CD4-positive, alpha-beta T cell treated with Interferon alpha-2 for 1 hour (primary cell): Measurements from ENCODE around the gene ALOX15B.
A peak's percentile ranks its signal among the peaks of the same experiment; 100 is the strongest.
"Not testable (repeated sequence)": the region's sequence is repeated elsewhere in the genome, so short reads cannot be mapped to it uniquely, and the experiment has no call there.

Experiments used
- DNase-seq, 2 donors: peaks; one replicate each; pipeline ENCODE4 v3.0.0-alpha.2; 2020 to 2022

ALOX15B gene

DNA sequence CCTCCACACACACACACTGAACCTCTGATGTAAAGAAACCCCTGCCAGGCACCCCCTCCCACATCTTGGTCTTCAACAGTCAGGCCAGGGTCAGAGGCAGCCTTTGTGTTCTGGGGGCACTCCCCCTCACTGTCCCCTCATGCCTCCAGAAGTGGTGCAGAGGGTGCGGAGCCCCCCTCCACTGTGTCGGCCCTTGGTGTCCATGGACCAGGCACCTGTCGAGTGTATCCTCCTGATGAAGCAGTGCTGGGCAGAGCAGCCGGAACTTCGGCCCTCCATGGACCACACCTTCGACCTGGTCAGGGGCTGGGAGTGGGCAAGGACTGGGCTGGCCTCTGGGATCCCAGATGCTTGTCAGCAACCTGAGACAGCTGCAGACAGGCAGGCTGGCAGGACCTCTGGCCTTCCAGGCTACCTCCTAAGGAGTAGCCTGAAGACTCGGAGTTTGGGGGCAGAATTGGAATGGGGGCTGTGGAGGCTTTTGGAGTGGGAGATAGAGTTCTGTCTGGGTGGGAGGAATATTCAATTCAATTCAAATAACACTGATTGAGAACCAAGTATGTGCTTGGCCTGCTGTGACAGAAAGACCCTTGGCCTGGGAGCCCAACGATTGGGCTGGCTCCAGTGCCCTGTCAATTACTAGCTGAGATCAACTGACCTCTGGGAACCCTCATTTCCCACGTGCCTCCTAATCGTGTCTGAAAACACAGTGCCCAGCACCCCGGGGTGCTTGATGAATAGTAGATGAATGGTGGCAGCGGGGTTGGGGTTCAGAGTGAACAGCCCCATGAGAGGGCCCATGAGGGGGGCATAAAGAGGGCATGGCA is 24.9 kb upstream of the ALOX15B start:
- no peak for DNase-seq

DNA sequence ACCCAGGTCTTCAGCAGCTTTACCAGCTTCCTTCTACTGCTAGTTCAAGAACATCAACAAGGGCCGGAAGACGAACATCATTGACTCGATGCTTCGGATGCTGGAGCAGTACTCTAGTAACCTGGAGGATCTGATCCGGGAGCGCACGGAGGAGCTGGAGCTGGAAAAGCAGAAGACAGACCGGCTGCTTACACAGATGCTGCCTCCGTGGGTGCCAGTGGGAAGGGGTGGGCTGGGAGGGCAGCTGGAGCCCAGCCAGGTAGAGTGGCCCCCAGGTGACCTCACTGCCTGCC is 24.4 kb upstream of the ALOX15B start:
- DNase-seq = no peak

DNA sequence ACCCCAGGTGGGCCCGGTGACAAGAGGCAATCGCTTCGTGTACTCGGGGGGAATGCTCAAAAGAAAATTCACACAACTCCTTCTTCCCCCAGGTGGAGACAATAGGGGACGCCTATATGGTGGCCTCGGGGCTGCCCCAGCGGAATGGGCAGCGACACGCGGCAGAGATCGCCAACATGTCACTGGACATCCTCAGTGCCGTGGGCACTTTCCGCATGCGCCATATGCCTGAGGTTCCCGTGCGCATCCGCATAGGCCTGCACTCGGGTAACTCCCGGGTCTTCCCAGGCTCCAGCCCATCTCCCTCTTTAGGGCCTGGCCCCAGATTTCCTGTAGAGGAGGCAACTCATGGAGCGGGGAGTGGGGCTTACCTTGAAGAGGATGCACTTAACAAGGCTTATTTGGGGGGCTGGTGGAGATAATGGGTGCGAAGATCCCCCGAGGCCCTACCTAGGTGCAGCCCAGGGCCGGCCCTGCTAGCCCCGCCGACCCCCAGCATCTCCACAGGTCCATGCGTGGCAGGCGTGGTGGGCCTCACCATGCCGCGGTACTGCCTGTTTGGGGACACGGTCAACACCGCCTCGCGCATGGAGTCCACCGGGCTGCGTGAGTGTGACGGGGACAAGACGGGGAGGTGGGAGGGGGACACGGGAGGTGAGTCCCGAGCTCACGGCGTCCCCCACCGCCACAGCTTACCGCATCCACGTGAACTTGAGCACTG is 23.5 kb upstream of the ALOX15B start:
- no peak for DNase-seq

GRCh38 chr17:8015957-8016631 is 22.8 kb upstream of the ALOX15B start:
- DNase-seq = peak in 1 of 2 donors; percentile 18

- DNase-seq = peak; percentile 44 to 61
Observed at GRCh38 chr17:8016632-8017424, 22.0 kb upstream of the ALOX15B start.

DNA sequence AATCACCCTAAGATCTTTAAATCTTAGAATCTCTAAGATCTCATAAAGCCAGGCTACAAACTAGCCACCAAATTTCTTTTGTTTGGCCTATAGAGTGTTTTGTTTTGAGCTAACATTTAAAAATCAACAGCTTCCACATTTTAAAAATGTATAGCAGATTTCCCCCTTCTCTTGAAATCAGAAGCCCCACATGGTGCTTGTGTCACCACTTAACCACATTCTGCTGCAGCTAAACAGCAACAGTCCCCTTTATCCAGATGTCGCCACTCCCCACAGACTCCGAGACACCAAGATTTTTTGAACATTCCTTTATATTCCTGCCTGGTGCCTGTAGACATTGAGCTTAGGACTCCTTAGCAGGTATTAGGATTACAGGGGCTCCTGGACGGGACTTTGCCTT is 20.4 kb upstream of the ALOX15B start:
- no peak for DNase-seq

DNA sequence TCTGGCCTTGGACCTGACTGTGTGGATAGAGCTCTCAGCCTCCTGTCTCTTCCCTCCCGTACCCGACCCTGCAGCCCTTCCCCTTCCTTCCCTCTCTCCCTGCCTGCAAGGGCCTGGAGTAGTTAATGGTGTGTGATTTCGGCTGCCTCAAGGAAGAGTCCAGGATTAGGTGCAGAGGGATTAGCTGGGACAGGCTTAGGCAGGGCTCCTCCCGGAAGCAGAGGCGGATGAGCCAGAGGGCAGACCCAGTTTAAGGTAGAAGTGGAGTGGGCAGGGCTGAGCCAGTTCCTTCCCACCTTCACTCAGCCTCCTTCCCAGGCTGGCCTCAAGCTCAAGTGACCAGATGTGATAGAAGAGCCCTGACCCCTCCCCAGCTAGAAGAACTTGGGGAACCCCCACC is 19.7 kb upstream of the ALOX15B start:
- no peak for DNase-seq

- DNase-seq = peak in 1 of 2 donors; percentile 21
Observed at GRCh38 chr17:8019665-8020650, 18.9 kb upstream of the ALOX15B start.

DNA sequence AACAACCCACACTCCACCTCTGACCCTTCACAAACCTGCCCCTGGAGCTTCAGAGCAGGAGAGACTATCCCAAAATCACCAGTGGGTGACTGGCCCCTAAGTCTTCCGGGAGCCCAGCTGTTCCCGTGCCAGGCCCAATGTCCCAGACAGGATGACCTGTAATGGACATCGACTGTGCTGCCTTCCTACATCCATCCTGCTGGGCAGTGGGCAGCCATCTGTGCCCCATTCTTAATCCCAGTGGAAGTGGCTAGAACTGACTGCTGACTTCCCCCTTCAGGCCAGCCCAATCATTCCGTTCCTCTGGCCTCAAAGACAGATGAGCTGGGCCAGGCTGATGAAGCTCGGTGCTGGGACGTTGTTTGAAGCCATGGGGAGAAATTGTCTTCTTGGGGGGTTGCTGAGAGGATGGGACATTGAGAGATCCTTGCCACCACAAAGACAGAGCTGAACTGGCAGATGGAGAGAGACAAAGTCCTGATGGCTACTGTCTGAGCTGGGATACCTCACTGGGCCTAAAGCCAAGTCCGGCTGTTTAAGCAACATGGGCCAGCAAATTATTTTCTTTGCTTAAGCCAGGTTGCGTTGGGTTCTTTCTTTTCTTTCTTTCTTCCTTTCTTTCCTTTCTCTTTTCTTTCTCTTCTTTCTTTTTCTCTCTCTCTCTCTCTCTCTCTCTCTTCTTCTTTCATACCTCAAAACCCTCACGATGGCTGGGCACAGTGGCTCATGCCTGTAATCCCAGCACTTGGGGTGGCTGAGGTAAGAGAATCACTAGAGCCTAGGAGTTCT is 17.9 kb upstream of the ALOX15B start:
- DNase-seq = no peak

- no peak for DNase-seq
Observed at GRCh38 chr17:8021565-8022359, 17.1 kb upstream of the ALOX15B start.

- DNase-seq = no peak
Observed at GRCh38 chr17:8022360-8023003, 16.4 kb upstream of the ALOX15B start.

- DNase-seq = not testable (repeated sequence)
Observed at GRCh38 chr17:8024161-8024560, 14.7 kb upstream of the ALOX15B start.

DNA sequence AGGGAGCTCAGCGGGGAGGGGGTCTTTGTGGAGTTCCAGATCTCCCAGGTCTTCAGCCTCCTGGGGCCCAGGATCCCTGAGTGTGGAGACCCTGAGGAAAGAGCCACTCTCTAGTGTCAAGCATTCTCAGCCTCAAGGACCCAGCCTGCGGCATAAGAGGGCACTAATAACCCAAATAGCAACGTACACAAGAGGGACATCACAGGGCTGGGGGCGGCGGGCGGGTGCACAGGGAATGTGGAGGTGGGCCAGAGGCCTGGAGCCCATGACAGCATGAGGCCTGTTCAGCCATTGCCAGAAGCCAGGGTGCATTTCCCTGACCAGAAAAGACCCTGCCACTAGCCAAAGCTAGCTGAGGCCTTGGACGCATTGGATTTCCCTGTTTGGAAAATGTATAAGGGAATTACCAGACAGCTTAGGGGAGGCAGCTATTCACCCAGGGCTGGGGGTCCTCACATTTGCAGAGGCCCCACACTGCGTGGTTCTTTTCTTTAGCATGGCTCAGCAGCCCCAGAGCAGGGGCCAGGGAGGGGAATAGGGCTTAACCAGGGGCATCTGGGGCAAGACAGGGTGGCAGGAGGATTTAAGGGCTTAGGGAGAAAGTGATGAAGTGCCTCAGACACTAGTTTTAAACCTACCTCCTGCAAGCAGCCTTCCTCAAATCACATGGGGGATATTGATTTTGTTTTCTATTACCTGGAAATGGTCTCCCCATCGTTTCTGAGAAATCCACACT is 13.5 kb upstream of the ALOX15B start:
- no peak for DNase-seq

DNA sequence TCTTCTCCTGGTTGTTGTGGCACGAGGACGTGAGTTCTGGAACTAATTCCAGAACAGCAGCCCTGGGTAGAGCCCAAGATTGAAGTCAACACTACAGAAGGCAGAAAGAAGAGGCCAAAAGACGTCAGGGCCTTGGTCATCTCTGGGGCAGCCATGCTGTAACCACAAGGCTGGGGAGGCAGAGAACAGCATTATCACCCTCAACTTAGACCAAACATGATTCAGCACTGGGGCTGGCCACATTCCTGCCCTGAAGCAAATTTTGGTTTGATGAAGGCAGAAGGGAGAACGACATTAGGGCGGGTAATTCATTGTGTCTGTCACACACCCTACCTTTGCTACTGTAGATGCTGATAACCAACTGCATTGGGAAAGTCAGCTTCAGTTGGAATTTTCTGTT is 9.7 kb upstream of the ALOX15B start:
- no peak for DNase-seq

GRCh38 chr17:8031261-8031661 is 7.6 kb upstream of the ALOX15B start:
- DNase-seq = no peak

GRCh38 chr17:8031950-8032349 is 6.9 kb upstream of the ALOX15B start:
- DNase-seq = no peak

DNA sequence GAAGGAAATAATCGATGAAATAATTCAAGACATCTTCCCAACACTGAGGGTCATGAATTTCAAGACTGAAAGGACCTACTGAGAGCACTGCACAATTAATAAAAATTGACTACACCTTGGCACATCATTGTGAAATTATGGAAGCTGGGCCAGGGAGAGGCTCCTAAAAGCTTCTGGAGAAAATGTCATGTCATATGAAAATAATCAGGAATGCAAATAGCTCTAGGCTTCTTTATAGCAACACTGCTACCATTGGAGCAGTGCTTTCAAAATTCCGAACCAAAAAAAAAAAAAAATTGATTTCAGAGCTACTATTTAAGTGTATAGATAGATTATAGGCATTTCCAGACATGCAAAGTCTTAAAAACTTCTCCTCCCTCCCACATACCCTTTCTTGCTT is 6.4 kb upstream of the ALOX15B start:
- DNase-seq = no peak

DNA sequence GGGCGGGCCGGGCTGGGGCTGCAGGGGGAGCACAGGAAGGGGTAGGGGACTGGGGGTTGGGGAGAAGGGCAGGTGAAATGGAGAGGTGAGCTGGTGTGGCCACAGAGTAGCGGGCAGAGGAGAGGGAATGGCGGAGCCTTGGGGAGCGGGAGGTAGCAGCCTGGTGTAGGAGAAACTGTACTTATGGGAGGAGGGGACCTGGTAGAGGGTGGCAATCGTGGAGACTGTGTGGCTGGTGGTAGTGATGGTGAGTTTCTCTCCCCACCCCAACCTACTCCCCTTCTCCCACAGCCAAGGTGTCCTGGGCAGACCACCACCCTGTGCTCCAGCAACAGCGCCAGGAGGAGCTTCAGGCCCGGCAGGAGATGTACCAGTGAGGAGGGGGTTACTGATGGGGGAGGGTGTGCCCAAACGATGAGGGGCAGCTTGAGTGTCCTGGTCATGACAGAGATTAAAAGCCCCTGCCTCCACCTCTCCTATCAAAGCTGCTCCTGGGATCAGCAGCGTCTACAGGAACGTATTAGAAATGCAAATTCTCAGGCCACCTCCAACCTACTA is 831 bp downstream of the ALOX15B start:
- DNase-seq = no peak
